Uterus (tissue), 2 donors: Measurements from ENCODE around the gene NLGN1.

Experiments used
- POLR2A ChIP-seq, 2 donors: fragments of 450-650 bp; IDR thresholded peaks; one replicate each; pipeline ENCODE4 v1.6.1; 2016; ENCODE audit warnings: antibody characterized with exemption in 2 of 2, mild to moderate bottlenecking in 1 of 2, moderate library complexity in 1 of 2
- TF ChIP-seq, protein P1 (sequence below), 4 experiments: fragments of 200-600 bp in 2 of 4; fragments of 450-650 bp in 2 of 4; sonication (generic) in 2 of 4; IDR thresholded peaks; one replicate each; pipeline ENCODE4 v1.5.1; 2016 to 2019; ENCODE audit warnings: antibody characterized with exemption in 4 of 4, mild to moderate bottlenecking in 2 of 4, moderate library complexity in 1 of 4

DNA sequence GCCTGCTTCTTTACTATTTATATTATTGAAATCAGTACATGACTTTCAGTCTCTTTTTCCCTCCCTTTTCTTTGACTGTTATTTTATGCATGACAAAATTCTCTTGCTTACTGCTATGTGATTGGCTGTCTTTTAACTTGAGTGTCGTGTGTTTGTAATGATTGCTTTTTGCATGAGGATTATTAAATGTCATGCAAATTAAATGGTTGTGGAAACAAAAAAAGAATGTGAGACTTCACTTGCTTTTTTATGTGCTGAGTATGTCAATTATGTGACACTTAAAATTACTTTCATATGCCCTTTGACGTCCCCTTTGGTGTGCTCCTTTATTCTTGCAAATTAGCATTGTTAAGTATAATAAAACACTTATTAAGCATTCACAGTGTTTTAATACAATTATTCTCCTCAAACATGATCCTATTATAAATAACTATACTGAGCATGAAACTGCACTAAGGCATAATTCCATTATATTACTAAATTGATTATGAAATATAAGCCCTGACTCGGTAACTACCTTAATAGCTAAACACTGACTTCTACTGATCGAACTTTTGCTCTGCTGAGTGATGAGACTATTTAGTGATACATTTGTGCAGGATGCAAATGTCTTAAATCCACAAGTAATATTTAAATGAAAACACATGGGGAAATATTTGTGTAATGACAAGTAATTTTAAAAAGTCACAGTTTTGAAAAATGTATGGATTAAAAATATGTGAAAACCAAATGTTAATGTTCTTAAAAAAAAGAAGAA, 401.7 kb downstream of the NLGN1 start:
- TF ChIP-seq, protein P1, sequence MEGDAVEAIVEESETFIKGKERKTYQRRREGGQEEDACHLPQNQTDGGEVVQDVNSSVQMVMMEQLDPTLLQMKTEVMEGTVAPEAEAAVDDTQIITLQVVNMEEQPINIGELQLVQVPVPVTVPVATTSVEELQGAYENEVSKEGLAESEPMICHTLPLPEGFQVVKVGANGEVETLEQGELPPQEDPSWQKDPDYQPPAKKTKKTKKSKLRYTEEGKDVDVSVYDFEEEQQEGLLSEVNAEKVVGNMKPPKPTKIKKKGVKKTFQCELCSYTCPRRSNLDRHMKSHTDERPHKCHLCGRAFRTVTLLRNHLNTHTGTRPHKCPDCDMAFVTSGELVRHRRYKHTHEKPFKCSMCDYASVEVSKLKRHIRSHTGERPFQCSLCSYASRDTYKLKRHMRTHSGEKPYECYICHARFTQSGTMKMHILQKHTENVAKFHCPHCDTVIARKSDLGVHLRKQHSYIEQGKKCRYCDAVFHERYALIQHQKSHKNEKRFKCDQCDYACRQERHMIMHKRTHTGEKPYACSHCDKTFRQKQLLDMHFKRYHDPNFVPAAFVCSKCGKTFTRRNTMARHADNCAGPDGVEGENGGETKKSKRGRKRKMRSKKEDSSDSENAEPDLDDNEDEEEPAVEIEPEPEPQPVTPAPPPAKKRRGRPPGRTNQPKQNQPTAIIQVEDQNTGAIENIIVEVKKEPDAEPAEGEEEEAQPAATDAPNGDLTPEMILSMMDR (IDR thresholded peaks at IDR 0.05): no peak
- TF ChIP-seq POLR2A (IDR thresholded peaks at IDR 0.05): no peak
